NCI-H146 treated with DMSO at 0.1 percent for 48 hours (cell line): Measurements from ENCODE around the gene PHACTR3.
A peak's percentile ranks its signal among the peaks of the same experiment; 100 is the strongest.

Experiments
- DNase-seq: peaks from one replicate; lab custom pipeline; 2025; ENCODE audit not compliant: unreplicated experiment; lab: John Stamatoyannopoulos, UW

The PHACTR3 gene

GRCh38 chr20:59810449-59811187 lies 206.3 kb downstream of the PHACTR3 start:
- DNase-seq, result peak; percentile 17

- no peak for DNase-seq
These were observed 207.4 kb downstream of the PHACTR3 start for GRCh38 chr20:59811681-59812171.

- no peak for DNase-seq
These were observed 208.2 kb downstream of the PHACTR3 start for GRCh38 chr20:59812286-59813125.

- DNase-seq, result no peak
These were observed 209.0 kb downstream of the PHACTR3 start for GRCh38 chr20:59813126-59813947.

- no peak for DNase-seq
These were observed 209.9 kb downstream of the PHACTR3 start for GRCh38 chr20:59813948-59814839.

GRCh38 chr20:59814840-59815340 lies 210.6 kb downstream of the PHACTR3 start:
- DNase-seq, result no peak

GRCh38 chr20:59816146-59816738 lies 211.9 kb downstream of the PHACTR3 start:
- DNase-seq, result no peak

- no peak for DNase-seq
These were observed 213.1 kb downstream of the PHACTR3 start for GRCh38 chr20:59817406-59817805.

GRCh38 chr20:59817846-59818615 lies 213.7 kb downstream of the PHACTR3 start:
- no peak for DNase-seq

GRCh38 chr20:59818911-59819310 lies 214.6 kb downstream of the PHACTR3 start:
- DNase-seq, result no peak

GRCh38 chr20:59819496-59820203 lies 215.3 kb downstream of the PHACTR3 start:
- DNase-seq, result no peak

- DNase-seq, result peak; percentile 59
These were observed 216.1 kb downstream of the PHACTR3 start for GRCh38 chr20:59820204-59821041.

GRCh38 chr20:59821201-59821600 lies 216.9 kb downstream of the PHACTR3 start:
- DNase-seq, result no peak

GRCh38 chr20:59821788-59822187 lies 217.4 kb downstream of the PHACTR3 start:
- no peak for DNase-seq

GRCh38 chr20:59822291-59823029 lies 218.1 kb downstream of the PHACTR3 start:
- no peak for DNase-seq

- no peak for DNase-seq
These were observed 218.7 kb downstream of the PHACTR3 start for GRCh38 chr20:59823030-59823423.
